HepG2 (cell line): ENCODE measurements around the gene CFAP300. TPM values are rescaled to one million over a fixed set of nuclear protein-coding genes. Genes with fewer than 3 reads are reported as not detected.
A peak's percentile ranks its signal among the peaks of the same experiment; 100 is the strongest.

Experiments
- ARHGAP35 ChIP-seq: sonication (generic); formaldehyde crosslinking; IDR thresholded peaks from 2 replicates; pipeline ENCODE4 v1.9.0; 2022; ENCODE audit warnings: mild to moderate bottlenecking, inconsistent platforms, moderate library complexity, missing genetic modification reagents, borderline replicate concordance
- ATAD3A ChIP-seq: sonication (generic); formaldehyde crosslinking; IDR thresholded peaks from 2 replicates; pipeline ENCODE4 v1.4.0; 2020; ENCODE audit warnings: missing genetic modification reagents
- DMAP1 ChIP-seq: IDR thresholded peaks from 2 replicates; pipeline ENCODE4 v1.6.1; 2016
- EEA1 ChIP-seq: sonication (generic); formaldehyde crosslinking; IDR thresholded peaks from 2 replicates; pipeline ENCODE4 v1.5.1; 2020; ENCODE audit warnings: mild to moderate bottlenecking, missing genetic modification reagents, borderline replicate concordance
- HDAC2 ChIP-seq: sonication (generic); formaldehyde crosslinking; IDR thresholded peaks from 2 replicates; pipeline ENCODE4 v1.4.0; 2020; ENCODE audit warnings: missing genetic modification reagents
- HMG20A ChIP-seq: IDR thresholded peaks from 2 replicates; pipeline ENCODE4 v1.6.1; 2016; ENCODE audit warnings: borderline replicate concordance
- IKZF4 ChIP-seq: sonication (generic); formaldehyde crosslinking; IDR thresholded peaks from 2 replicates; pipeline ENCODE4 v1.5.1; 2020; ENCODE audit warnings: borderline replicate concordance, mild to moderate bottlenecking, low read depth, missing genetic modification reagents; ENCODE audit errors: not compliant biosample characterization
- JARID2 ChIP-seq: sonication (generic); formaldehyde crosslinking; IDR thresholded peaks from 2 replicates; pipeline ENCODE4 v1.8.1; 2023; ENCODE audit warnings: missing genetic modification reagents, inconsistent platforms; ENCODE audit not compliant: insufficient replicate concordance
- KLF11 ChIP-seq: IDR thresholded peaks from 2 replicates; pipeline ENCODE4 v1.6.1; 2016; ENCODE audit warnings: missing compliant biosample characterization
- MAZ ChIP-seq, 2 experiments: sonication (generic) in 1 of 2; formaldehyde crosslinking in 1 of 2; IDR thresholded peaks; 2 replicates each; pipeline versions ENCODE4 v1.5.0 to v1.6.1; 2012 to 2020; ENCODE audit warnings: low read depth in 2 of 2, mild to moderate bottlenecking in 2 of 2, borderline replicate concordance in 1 of 2, improper control_type of control experiment in 1 of 2, low read length in 1 of 2, missing genetic modification reagents in 1 of 2, moderate library complexity in 1 of 2
- MYC ChIP-seq: sonication (generic); formaldehyde crosslinking; IDR thresholded peaks from 2 replicates; pipeline ENCODE4 v1.9.0; 2021; ENCODE audit warnings: missing genetic modification reagents, borderline replicate concordance
- NFE2L2 ChIP-seq: fragments of 150-350 bp; IDR thresholded peaks from 2 replicates; pipeline ENCODE4 v1.6.1; 2014; ENCODE audit warnings: low read length
- SP2 ChIP-seq: sonication (generic); formaldehyde crosslinking; IDR thresholded peaks from 2 replicates; pipeline ENCODE4 v1.5.1; 2020; ENCODE audit warnings: mild to moderate bottlenecking, missing genetic modification reagents
- SRSF1 ChIP-seq: fragments of 200-400 bp; formaldehyde crosslinking; optimal IDR thresholded peaks from 2 replicates; pipeline ENCODE3; 2017; ENCODE audit warnings: mild to moderate bottlenecking, low read depth, low read length, moderate library complexity
- TARDBP ChIP-seq: sonication (generic); formaldehyde crosslinking; IDR thresholded peaks from 2 replicates; pipeline ENCODE4 v1.8.0; 2022; ENCODE audit warnings: mild to moderate bottlenecking, missing genetic modification reagents
- TMF1 ChIP-seq: sonication (generic); formaldehyde crosslinking; IDR thresholded peaks from 2 replicates; pipeline ENCODE4 v1.8.1; 2022; ENCODE audit warnings: low read depth, missing genetic modification reagents
- TRIM24 ChIP-seq: sonication (generic); formaldehyde crosslinking; IDR thresholded peaks from 2 replicates; pipeline ENCODE4 v1.8.0; 2022; ENCODE audit warnings: mild to moderate bottlenecking, missing genetic modification reagents
- U2AF2 ChIP-seq: fragments of 200-400 bp; formaldehyde crosslinking; IDR thresholded peaks from 2 replicates; pipeline ENCODE4 v1.6.1; 2017; ENCODE audit warnings: low read depth, mild to moderate bottlenecking, low read length
- ZNF263 ChIP-seq: sonication (generic); formaldehyde crosslinking; IDR thresholded peaks from 2 replicates; pipeline ENCODE4 v1.4.0; 2020; ENCODE audit warnings: missing genetic modification reagents
- ZNF296 ChIP-seq: sonication (generic); formaldehyde crosslinking; conservative IDR thresholded peaks from 2 replicates; pipeline ENCODE4 v1.5.0; 2020; ENCODE audit warnings: mild to moderate bottlenecking, missing genetic modification reagents
- ZNF382 ChIP-seq: sonication (generic); formaldehyde crosslinking; IDR thresholded peaks from 2 replicates; pipeline ENCODE4 v1.5.0; 2020; ENCODE audit warnings: missing genetic modification reagents, mild to moderate bottlenecking, borderline replicate concordance
- ZNF678 ChIP-seq: sonication (generic); formaldehyde crosslinking; IDR thresholded peaks from 2 replicates; pipeline ENCODE4 v1.4.0; 2020; ENCODE audit warnings: mild to moderate bottlenecking, missing genetic modification reagents
- ZNF775 ChIP-seq: sonication (generic); formaldehyde crosslinking; IDR thresholded peaks from 2 replicates; pipeline ENCODE4 v1.4.0; 2020; ENCODE audit warnings: missing genetic modification reagents, mild to moderate bottlenecking, moderate library complexity, borderline replicate concordance
- ZSCAN30 ChIP-seq: sonication (generic); formaldehyde crosslinking; IDR thresholded peaks from 2 replicates; pipeline ENCODE4 v1.5.0; 2020; ENCODE audit warnings: mild to moderate bottlenecking, missing genetic modification reagents
- polyA plus RNA-seq, 8 experiments: library from polyadenylated mRNA; depleted of rRNA in 3 of 8; stranded (reverse) in 7 of 8; unstranded in 1 of 8; fragments of >200 nt; fragmentation: Illumina TruSeq in 4 of 8; extraction: Trizol in 4 of 8; gene quantifications; 2 replicates each; pipeline versions ENCODE4 v1.2.1 to v1.2.3, GENCODE V29; 2011 to 2016; ENCODE audit warnings: low read depth in 4 of 8, missing spikeins in 1 of 8, mixed read lengths in 1 of 8; ENCODE audit not compliant: insufficient read depth in 1 of 8
- total RNA-seq, 5 experiments: library from RNA; depleted of rRNA; stranded (reverse); fragments of >200 nt; fragmentation: Illumina TruSeq; extraction: Trizol; gene quantifications; 2 replicates each; pipeline ENCODE4 v1.2.3, GENCODE V29; 2016; ENCODE audit warnings: low read depth in 1 of 5
- TF ChIP-seq, protein P1 (sequence below): sonication (generic); formaldehyde crosslinking; IDR thresholded peaks from 2 replicates; pipeline ENCODE4 v1.5.1; 2020; ENCODE audit warnings: mild to moderate bottlenecking, missing genetic modification reagents

The CFAP300 gene
- total and polyA plus RNA-seq, 2 of the 13 experiments (the other 11 are each of a cell fraction or from before 2014, with no cell fraction given) = not detected

DNA sequence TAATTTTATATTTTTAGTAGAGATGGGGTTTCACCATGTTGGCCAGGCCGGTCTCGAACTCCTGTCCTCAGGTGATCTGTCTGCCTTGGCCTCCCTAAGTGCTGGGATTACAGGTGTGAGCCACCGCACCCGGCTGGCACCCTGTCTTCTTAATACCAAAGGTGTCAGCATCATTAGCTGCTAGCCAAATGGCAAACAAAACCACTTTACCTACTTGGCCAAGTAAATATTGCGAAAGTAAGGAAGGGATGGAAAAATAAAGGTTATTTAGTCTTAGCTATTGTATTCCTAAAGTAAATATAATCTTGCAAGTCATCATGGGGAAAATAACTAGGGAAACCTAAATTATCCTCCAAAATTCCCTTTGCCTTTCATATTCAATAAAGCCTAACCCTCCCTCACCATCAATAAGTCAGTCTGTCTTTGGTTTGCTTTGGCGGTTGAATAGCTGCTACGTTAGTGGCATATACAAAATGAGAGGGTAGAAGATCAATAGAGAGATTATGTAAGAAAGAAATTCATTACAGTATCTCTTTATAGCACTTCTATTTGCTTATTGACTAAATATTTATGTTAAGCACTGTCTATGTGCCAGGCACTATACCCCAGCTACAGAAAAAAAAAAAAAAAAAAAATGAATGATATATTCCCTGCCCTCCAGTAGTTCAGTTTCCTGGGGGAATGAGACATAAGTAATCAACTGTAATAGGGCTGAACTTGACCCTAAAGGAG lies 40.2 kb upstream of the CFAP300 start (continued):
- TF ChIP-seq, protein P1, sequence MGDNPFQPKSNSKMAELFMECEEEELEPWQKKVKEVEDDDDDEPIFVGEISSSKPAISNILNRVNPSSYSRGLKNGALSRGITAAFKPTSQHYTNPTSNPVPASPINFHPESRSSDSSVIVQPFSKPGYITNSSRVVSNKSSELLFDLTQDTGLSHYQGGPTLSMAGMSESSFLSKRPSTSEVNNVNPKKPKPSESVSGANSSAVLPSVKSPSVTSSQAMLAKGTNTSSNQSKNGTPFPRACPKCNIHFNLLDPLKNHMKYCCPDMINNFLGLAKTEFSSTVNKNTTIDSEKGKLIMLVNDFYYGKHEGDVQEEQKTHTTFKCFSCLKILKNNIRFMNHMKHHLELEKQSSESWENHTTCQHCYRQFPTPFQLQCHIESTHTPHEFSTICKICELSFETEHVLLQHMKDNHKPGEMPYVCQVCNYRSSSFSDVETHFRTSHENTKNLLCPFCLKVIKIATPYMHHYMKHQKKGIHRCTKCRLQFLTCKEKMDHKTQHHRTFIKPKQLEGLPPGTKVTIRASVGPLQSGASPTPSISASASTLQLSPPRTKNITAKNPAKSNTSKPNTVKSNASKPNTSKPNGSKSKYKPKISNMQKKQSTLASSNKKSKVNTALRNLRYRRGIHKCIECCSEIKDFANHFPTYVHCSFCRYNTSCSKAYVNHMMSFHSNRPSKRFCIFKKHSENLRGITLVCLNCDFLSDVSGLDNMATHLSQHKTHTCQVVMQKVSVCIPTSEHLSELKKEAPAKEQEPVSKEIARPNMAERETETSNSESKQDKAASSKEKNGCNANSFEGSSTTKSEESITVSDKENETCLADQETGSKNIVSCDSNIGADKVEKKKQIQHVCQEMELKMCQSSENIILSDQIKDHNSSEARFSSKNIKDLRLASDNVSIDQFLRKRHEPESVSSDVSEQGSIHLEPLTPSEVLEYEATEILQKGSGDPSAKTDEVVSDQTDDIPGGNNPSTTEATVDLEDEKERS = peak; percentile 67; the same call in 1 of the 2 replicates
- TF ChIP-seq IKZF4 (CRISPR knock-in tag) (no peak), JARID2 (CRISPR knock-in tag) (no peak), MAZ (IDR thresholded peaks at IDR 0.05; ENCODE audit: borderline replicate concordance, low read depth, low read length) (no peak), MAZ (CRISPR knock-in tag; IDR thresholded peaks at IDR 0.05; ENCODE audit: low read depth) (no peak), HMG20A (CRISPR knock-in tag) (peak; percentile 84), ZNF263 (CRISPR knock-in tag) (no peak), SP2 (no peak), ZNF678 (CRISPR knock-in tag) (no peak), U2AF2 (no peak), HDAC2 (CRISPR knock-in tag) (peak; percentile 85), ARHGAP35 (CRISPR knock-in tag) (no peak), TRIM24 (CRISPR knock-in tag) (no peak), NFE2L2 (no peak; the same call in 1 of the 2 replicates), EEA1 (CRISPR knock-in tag) (no peak), ATAD3A (CRISPR knock-in tag) (no peak), TARDBP (CRISPR knock-in tag) (no peak), KLF11 (no peak), ZSCAN30 (CRISPR knock-in tag) (no peak), ZNF382 (no peak), MYC (CRISPR knock-in tag) (no peak), SRSF1 (no peak), TMF1 (no peak), DMAP1 (CRISPR knock-in tag) (no peak), ZNF296 (CRISPR knock-in tag) (no peak), ZNF775 (no peak)
